Activated naive CD4-positive, alpha-beta T cell treated with anti-CD3 and anti-CD28 coated beads, Interleukin-2, amount 50 U/mL, for 72 hours (primary cell): ENCODE measurements around the gene TSPAN5. TPM values are rescaled to one million over a fixed set of nuclear protein-coding genes. Genes with fewer than 3 reads are reported as not detected.
"Not testable (repeated sequence)": the region's sequence is repeated elsewhere in the genome, so short reads cannot be mapped to it uniquely, and the experiment has no call there.

Experiments used
- ATAC-seq, 2 donors: fragments of 150-1000 bp; cut with Tn5 transposase; 2 replicates each; pipeline ENCODE4 v1.10.0; 2021; ENCODE audit warnings: mild to moderate bottlenecking in 2 of 2, moderate library complexity in 2 of 2
- DNase-seq, 2 donors: peaks; one replicate each; pipeline ENCODE4 v3.0.0; 2021 to 2022; ENCODE audit warnings: low spot score in 2 of 2
- H3K27ac Mint-ChIP-seq, 2 donors: one replicate each; pipeline ENCODE4 v1.8.0; 2022; ENCODE audit warnings: mild to moderate bottlenecking in 2 of 2, mixed read lengths in 2 of 2
- H3K36me3 Mint-ChIP-seq, 2 donors: one replicate each; pipeline ENCODE4 v1.8.0; 2022; ENCODE audit warnings: mixed read lengths in 2 of 2
- H3K9me3 Mint-ChIP-seq, 2 donors: one replicate each; pipeline ENCODE4 v1.8.0; 2022; ENCODE audit warnings: mixed read lengths in 2 of 2
- total RNA-seq, 2 donors: library from RNA; stranded (reverse); gene quantifications; one replicate each; pipeline ENCODE4 v1.2.3, GENCODE V29; 2022

TSPAN5 gene
- total RNA-seq, 2 donors from 2014 or later, result 11.0 to 26.7 TPM

- ATAC-seq (peak; percentile 45 to 77), DNase-seq (no peak)
- H3K9me3 Mint-ChIP-seq, result no peaks in the 10 kb centered on the region
- H3K27ac Mint-ChIP-seq, result no peak overlapping the region
- peaks cover 23 to 82% of the 10 kb centered on the region in 2 donors for H3K36me3 Mint-ChIP-seq
Observed at GRCh38 chr4:98474408-98474844, 184.0 kb downstream of the TSPAN5 start.

- Mint-ChIP-seq H3K9me3 (no peaks in the 10 kb centered on the region), H3K36me3 (peaks cover 23 to 71% of the 10 kb centered on the region in 2 donors), H3K27ac (no peak overlapping the region)
- ATAC-seq, result no peak
- DNase-seq, result no peak
Observed at GRCh38 chr4:98473046-98473445, 185.4 kb downstream of the TSPAN5 start.

GRCh38 chr4:98470831-98471230 is 187.6 kb downstream of the TSPAN5 start:
- DNase-seq (no peak), ATAC-seq (no peak)
- Mint-ChIP-seq H3K27ac (no peak overlapping the region), H3K36me3 (peaks cover 23 to 54% of the 10 kb centered on the region in 2 donors), H3K9me3 (no peaks in the 10 kb centered on the region)

- no peaks in the 10 kb centered on the region for H3K9me3 Mint-ChIP-seq
- no peak overlapping the region for H3K27ac Mint-ChIP-seq
- DNase-seq, result no peak
- no peak for ATAC-seq
- H3K36me3 Mint-ChIP-seq, result peaks cover 23 to 51% of the 10 kb centered on the region in 2 donors
Observed at GRCh38 chr4:98470366-98470765, 188.0 kb downstream of the TSPAN5 start.

GRCh38 chr4:98469771-98470170 is 188.6 kb downstream of the TSPAN5 start:
- no peak overlapping the region for H3K27ac Mint-ChIP-seq
- H3K36me3 Mint-ChIP-seq, result peaks cover 23 to 45% of the 10 kb centered on the region in 2 donors
- ATAC-seq (no peak), DNase-seq (no peak)
- H3K9me3 Mint-ChIP-seq, result peaks cover 0 to 3% of the 10 kb centered on the region in 2 donors

GRCh38 chr4:98468709-98469108 is 189.7 kb downstream of the TSPAN5 start:
- H3K9me3 Mint-ChIP-seq, result peaks cover 0 to 3% of the 10 kb centered on the region in 2 donors
- peaks cover 23 to 35% of the 10 kb centered on the region in 2 donors for H3K36me3 Mint-ChIP-seq
- no peak for DNase-seq
- no peak for ATAC-seq
- no peak overlapping the region for H3K27ac Mint-ChIP-seq

GRCh38 chr4:98467627-98468072 is 190.8 kb downstream of the TSPAN5 start:
- Mint-ChIP-seq H3K9me3 (peaks cover 0 to 3% of the 10 kb centered on the region in 2 donors), H3K36me3 (peaks cover 19 to 26% of the 10 kb centered on the region in 2 donors), H3K27ac (peak overlapping the region in 1 of 2 donors; percentile 15)
- ATAC-seq, result peak; percentile 88 to 94
- DNase-seq, result peak; percentile 63 to 74

GRCh38 chr4:98466868-98467599 is 191.4 kb downstream of the TSPAN5 start:
- ATAC-seq (peak; percentile 9 to 22), DNase-seq (no peak)
- Mint-ChIP-seq H3K36me3 (peaks cover 13 to 23% of the 10 kb centered on the region in 2 donors), H3K9me3 (peaks cover 0 to 5% of the 10 kb centered on the region in 2 donors), H3K27ac (no peak overlapping the region)

GRCh38 chr4:98462487-98462886 is 195.9 kb downstream of the TSPAN5 start:
- Mint-ChIP-seq H3K36me3 (peaks cover 0 to 10% of the 10 kb centered on the region in 2 donors), H3K9me3 (peaks cover 0 to 8% of the 10 kb centered on the region in 2 donors), H3K27ac (no peak overlapping the region)
- DNase-seq (no peak), ATAC-seq (no peak)

- not testable (repeated sequence) for H3K27ac Mint-ChIP-seq, DNase-seq, ATAC-seq
- Mint-ChIP-seq H3K9me3 (peaks cover 3 to 13% of the 10 kb centered on the region in 2 donors), H3K36me3 (peaks cover 5 to 16% of the 10 kb centered on the region in 2 donors)
Observed at GRCh38 chr4:98461121-98461865, 197.1 kb downstream of the TSPAN5 start.

- not testable (repeated sequence) for H3K27ac Mint-ChIP-seq, DNase-seq, ATAC-seq
- Mint-ChIP-seq H3K9me3 (peaks cover 3 to 23% of the 10 kb centered on the region in 2 donors), H3K36me3 (peaks cover 5 to 38% of the 10 kb centered on the region in 2 donors)
Observed at GRCh38 chr4:98457422-98457821, 201.0 kb downstream of the TSPAN5 start.

- ATAC-seq (no peak), DNase-seq (no peak)
- H3K9me3 Mint-ChIP-seq, result peaks cover 3 to 20% of the 10 kb centered on the region in 2 donors
- no peak overlapping the region for H3K27ac Mint-ChIP-seq
- peaks cover 5 to 27% of the 10 kb centered on the region in 2 donors for H3K36me3 Mint-ChIP-seq
Observed at GRCh38 chr4:98452091-98452490, 206.3 kb downstream of the TSPAN5 start.

- H3K36me3 Mint-ChIP-seq, result peaks cover 0 to 20% of the 10 kb centered on the region in 2 donors
- H3K27ac Mint-ChIP-seq, result no peak overlapping the region
- ATAC-seq (no peak), DNase-seq (no peak)
- H3K9me3 Mint-ChIP-seq, result peaks cover 3 to 16% of the 10 kb centered on the region in 2 donors
Observed at GRCh38 chr4:98448908-98449307, 209.5 kb downstream of the TSPAN5 start.

- H3K36me3 Mint-ChIP-seq, result peaks cover 5 to 19% of the 10 kb centered on the region in 2 donors
- peak overlapping the region; percentile 25 to 85 for H3K27ac Mint-ChIP-seq
- DNase-seq, result no peak
- H3K9me3 Mint-ChIP-seq, result peaks cover 3 to 4% of the 10 kb centered on the region in 2 donors
- ATAC-seq, result no peak
Observed at GRCh38 chr4:98447648-98448047, 210.8 kb downstream of the TSPAN5 start.

- Mint-ChIP-seq H3K36me3 (peaks cover 11 to 24% of the 10 kb centered on the region in 2 donors), H3K27ac (peak overlapping the region; percentile 82 to 85), H3K9me3 (peaks cover 0 to 3% of the 10 kb centered on the region in 2 donors)
- DNase-seq (peak; percentile 35 to 71), ATAC-seq (peak; percentile 91 to 96)
Observed at GRCh38 chr4:98446499-98447375, 211.7 kb downstream of the TSPAN5 start.

GRCh38 chr4:98444371-98444770 is 214.0 kb downstream of the TSPAN5 start:
- H3K9me3 Mint-ChIP-seq, result peaks cover 0 to 3% of the 10 kb centered on the region in 2 donors
- H3K27ac Mint-ChIP-seq, result no peak overlapping the region
- DNase-seq (no peak), ATAC-seq (no peak)
- peaks cover 11 to 38% of the 10 kb centered on the region in 2 donors for H3K36me3 Mint-ChIP-seq
